Ectodermal cell (in vitro differentiated cells): ENCODE measurements around the gene IFITM2.

Experiments used
- H3K27ac ChIP-seq: 2 replicates; pipeline ENCODE4 v1.7.0; 2013; ENCODE audit warnings: mild to moderate bottlenecking, low read depth, low read length; ENCODE audit not compliant: insufficient read depth, poor library complexity, severe bottlenecking
- H3K27me3 ChIP-seq: 2 replicates; pipeline ENCODE4 v1.7.0; 2013; ENCODE audit warnings: mild to moderate bottlenecking, low read length; ENCODE audit not compliant: insufficient read depth, control insufficient read depth, poor library complexity, severe bottlenecking
- H3K36me3 ChIP-seq: one replicate; pipeline ENCODE4 v1.7.0; 2013; ENCODE audit warnings: low read length; ENCODE audit not compliant: control insufficient read depth, insufficient read depth
- H3K4me1 ChIP-seq: one replicate; pipeline ENCODE4 v1.7.0; 2013; ENCODE audit warnings: low read length; ENCODE audit not compliant: control insufficient read depth, insufficient read depth
- H3K4me3 ChIP-seq: 2 replicates; pipeline ENCODE4 v1.7.0; 2013; ENCODE audit warnings: low read depth, low read length, control low read depth; ENCODE audit not compliant: insufficient read depth
- H3K9me3 ChIP-seq: 2 replicates; pipeline ENCODE4 v1.7.0; 2013; ENCODE audit warnings: mild to moderate bottlenecking, low read length, moderate library complexity; ENCODE audit not compliant: control insufficient read depth
- WGBS, 2 experiments: methylation state at CpG; one replicate each; pipeline ENCODE4 v1.1.7; 2013; ENCODE audit warnings: missing lambda C conversion rate in 2 of 2; 5-methylcytosine and 5-hydroxymethylcytosine counted together

The IFITM2 gene

DNA sequence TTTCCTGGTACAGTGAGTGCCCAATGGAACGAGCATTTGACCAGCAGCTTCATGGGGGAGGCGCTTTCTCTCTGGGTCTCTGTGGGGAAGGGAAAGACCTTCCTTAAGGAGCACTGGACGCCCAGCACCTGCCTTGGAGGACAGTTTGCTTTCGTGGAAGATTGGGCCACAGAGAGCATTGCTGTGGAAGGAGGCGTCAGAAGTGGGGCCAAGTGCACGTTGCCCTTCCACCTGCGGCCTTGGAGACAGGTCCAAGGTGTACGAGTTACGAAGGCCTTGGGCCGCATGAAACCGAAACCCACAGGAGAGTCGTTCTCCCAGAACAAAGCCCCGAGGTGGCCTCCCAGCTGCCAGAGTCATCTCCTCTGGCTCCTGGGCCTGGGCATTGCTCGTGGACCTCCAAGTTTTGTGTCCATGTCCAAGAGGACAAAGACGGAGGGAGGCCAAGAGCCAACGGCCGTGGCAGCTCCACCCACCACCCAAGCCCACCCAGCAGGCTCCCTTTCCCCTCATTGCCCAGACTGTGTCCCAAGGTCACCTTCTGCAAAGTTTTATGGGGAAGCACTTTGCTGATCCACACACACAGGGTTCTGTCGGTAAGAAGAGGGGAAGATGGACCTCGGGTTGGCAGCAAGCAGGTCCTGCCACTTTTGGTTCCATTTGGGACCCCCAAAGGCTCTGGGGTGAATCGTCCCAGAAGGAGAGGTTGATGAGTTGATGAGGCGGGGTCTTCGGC lies 35.3 kb upstream of the IFITM2 start:
- 92 to 93% methylated on average over 22 of the region's 22 CpGs for WGBS, 2 experiments

DNA sequence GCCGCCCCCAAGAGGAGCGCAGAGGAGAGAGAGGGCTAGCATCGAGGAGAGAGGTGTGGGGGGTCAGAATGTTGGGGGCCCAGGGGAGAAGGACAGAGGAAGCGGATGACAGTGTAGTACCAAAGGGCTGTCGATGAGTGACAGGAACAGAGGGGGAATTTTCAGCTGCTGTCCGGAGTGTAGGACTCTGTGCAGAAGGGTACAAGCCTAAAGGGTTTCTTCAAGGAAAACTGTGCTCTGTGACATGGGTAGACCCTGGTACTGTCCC lies 34.8 kb upstream of the IFITM2 start:
- Histone ChIP-seq H3K9me3 (no peaks in the 10 kb centered on the region), H3K27me3 (peaks cover under 1% of the 10 kb centered on the region), H3K36me3 (no peaks in the 10 kb centered on the region), H3K4me3 (no peak overlapping the region), H3K4me1 (no peaks in the 10 kb centered on the region), H3K27ac (no peak overlapping the region)
- 94 to 95% methylated on average over 6 of the region's 6 CpGs for WGBS, 2 experiments

More for the DNA sequence above, 35.3 kb upstream of the IFITM2 start:
- no peak overlapping the region for H3K27ac ChIP-seq
- H3K9me3 ChIP-seq, result no peaks in the 10 kb centered on the region
- H3K36me3 ChIP-seq, result no peaks in the 10 kb centered on the region
- H3K4me1 ChIP-seq, result no peaks in the 10 kb centered on the region
- no peaks in the 10 kb centered on the region for H3K27me3 ChIP-seq
- no peak overlapping the region for H3K4me3 ChIP-seq

- Histone ChIP-seq H3K4me1 (no peaks in the 10 kb centered on the region), H3K9me3 (no peaks in the 10 kb centered on the region), H3K36me3 (no peaks in the 10 kb centered on the region), H3K27me3 (peaks cover 34% of the 10 kb centered on the region), H3K4me3 (no peak overlapping the region), H3K27ac (no peak overlapping the region)
Measured at GRCh38 chr11:276219-276618, 31.4 kb upstream of the IFITM2 start.

GRCh38 chr11:278001-278951 lies 29.3 kb upstream of the IFITM2 start, which contains the start of gene NLRP6:
Gene NLRP6 (plus strand): TSS chr11:278407. CDS start chr11:278570, 163 bp downstream.
- Histone ChIP-seq H3K27ac (no peak within 1 kb of the TSS), H3K27me3 (peaks cover 53% of the 10 kb centered on the region), H3K4me1 (no peaks in the 10 kb centered on the region), H3K9me3 (no peaks in the 10 kb centered on the region), H3K36me3 (no peaks in the 10 kb centered on the region), H3K4me3 (no peak within 1 kb of the TSS)
- 92 to 93% methylated on average over 21 of the region's 21 CpGs for WGBS, 2 experiments

DNA sequence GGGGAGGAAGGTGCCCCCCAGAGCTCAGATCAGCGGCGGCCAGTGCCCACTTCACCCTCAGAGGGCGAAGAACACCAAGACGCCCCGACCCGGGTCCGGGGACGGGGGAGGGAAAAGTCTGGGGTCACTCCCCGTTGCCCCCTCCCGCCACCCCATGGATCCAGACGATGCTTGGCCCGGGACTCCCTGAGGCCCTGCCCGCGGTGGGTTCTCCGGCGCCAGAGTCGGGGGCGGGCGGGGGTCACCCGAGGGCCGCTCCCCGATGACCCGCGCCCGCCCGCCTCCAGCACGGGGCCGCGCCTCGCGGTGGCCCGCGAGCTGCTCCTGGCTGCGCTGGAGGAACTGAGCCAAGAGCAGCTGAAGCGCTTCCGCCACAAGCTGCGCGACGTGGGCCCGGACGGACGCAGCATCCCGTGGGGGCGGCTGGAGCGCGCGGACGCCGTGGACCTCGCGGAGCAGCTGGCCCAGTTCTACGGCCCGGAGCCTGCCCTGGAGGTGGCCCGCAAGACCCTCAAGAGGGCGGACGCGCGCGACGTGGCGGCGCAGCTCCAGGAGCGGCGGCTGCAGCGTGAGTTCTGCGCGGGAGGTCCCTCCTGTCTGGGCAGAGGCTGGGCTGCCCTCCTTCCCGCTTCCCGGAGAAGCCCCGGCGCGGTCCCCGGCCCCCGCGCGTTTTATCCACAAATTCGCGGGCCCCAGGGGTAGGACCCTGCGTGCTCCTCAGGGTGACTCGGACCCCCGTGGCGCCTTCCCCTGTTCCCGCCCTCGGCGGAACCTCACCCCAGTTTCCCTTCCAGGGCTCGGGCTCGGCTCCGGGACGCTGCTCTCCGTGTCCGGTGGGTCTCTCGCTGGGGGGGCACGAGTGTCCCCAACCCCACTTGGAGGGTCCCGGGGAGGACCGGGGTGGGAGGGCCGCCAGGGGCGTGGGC lies 28.3 kb upstream of the IFITM2 start:
- Histone ChIP-seq H3K36me3 (no peaks in the 10 kb centered on the region), H3K27ac (no peak overlapping the region), H3K4me3 (no peak overlapping the region), H3K27me3 (peaks cover 57% of the 10 kb centered on the region), H3K4me1 (no peaks in the 10 kb centered on the region), H3K9me3 (no peaks in the 10 kb centered on the region)
- 74 to 76% methylated on average over 97 of the region's 97 CpGs for WGBS, 2 experiments

GRCh38 chr11:279966-280705 lies 27.5 kb upstream of the IFITM2 start:
- 20 to 22% methylated on average over 85 of the region's 85 CpGs for WGBS, 2 experiments
- peaks cover 57% of the 10 kb centered on the region for H3K27me3 ChIP-seq

DNA sequence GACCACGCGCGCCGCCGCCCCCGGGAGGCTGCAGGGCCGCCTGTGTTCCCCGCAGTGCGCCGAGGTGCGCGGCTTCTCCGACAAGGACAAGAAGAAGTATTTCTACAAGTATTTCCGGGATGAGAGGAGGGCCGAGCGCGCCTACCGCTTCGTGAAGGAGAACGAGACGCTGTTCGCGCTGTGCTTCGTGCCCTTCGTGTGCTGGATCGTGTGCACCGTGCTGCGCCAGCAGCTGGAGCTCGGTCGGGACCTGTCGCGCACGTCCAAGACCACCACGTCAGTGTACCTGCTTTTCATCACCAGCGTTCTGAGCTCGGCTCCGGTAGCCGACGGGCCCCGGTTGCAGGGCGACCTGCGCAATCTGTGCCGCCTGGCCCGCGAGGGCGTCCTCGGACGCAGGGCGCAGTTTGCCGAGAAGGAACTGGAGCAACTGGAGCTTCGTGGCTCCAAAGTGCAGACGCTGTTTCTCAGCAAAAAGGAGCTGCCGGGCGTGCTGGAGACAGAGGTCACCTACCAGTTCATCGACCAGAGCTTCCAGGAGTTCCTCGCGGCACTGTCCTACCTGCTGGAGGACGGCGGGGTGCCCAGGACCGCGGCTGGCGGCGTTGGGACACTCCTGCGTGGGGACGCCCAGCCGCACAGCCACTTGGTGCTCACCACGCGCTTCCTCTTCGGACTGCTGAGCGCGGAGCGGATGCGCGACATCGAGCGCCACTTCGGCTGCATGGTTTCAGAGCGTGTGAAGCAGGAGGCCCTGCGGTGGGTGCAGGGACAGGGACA lies 26.7 kb upstream of the IFITM2 start:
- Histone ChIP-seq H3K4me1 (no peaks in the 10 kb centered on the region), H3K27ac (no peak overlapping the region), H3K4me3 (no peak overlapping the region), H3K36me3 (no peaks in the 10 kb centered on the region), H3K9me3 (no peaks in the 10 kb centered on the region), H3K27me3 (peaks cover 57% of the 10 kb centered on the region)
- 74 to 77% methylated on average over 79 of the region's 79 CpGs for WGBS, 2 experiments

More at GRCh38 chr11:279966-280705, 27.5 kb upstream of the IFITM2 start:
- Histone ChIP-seq H3K4me3 (no peak overlapping the region), H3K9me3 (no peaks in the 10 kb centered on the region), H3K36me3 (no peaks in the 10 kb centered on the region), H3K27ac (no peak overlapping the region), H3K4me1 (no peaks in the 10 kb centered on the region)

DNA sequence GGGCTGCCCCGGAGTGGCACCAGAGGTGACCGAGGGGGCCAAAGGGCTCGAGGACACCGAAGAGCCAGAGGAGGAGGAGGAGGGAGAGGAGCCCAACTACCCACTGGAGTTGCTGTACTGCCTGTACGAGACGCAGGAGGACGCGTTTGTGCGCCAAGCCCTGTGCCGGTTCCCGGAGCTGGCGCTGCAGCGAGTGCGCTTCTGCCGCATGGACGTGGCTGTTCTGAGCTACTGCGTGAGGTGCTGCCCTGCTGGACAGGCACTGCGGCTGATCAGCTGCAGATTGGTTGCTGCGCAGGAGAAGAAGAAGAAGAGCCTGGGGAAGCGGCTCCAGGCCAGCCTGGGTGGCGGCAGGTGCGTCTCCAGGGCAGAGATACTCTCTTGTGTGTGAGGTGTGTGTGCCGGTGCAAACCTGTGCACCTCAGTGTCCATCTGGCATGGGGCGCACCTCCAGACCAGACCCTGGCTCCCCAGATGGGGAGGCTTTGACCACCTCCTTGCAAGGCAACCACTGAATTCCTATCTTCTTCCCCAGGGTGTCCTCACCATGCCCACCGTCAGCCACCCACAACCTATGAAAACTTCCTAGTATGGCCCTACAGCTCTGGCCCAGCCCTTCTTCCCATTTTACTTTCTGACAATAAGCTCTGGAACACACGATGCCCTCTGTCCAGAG lies 26.0 kb upstream of the IFITM2 start:
- H3K4me1 ChIP-seq, result no peaks in the 10 kb centered on the region
- no peaks in the 10 kb centered on the region for H3K36me3 ChIP-seq
- WGBS, 2 experiments, result 92% methylated on average over 26 of the region's 26 CpGs
- peaks cover 58% of the 10 kb centered on the region for H3K27me3 ChIP-seq
- H3K4me3 ChIP-seq, result no peak overlapping the region
- H3K9me3 ChIP-seq, result no peaks in the 10 kb centered on the region
- no peak overlapping the region for H3K27ac ChIP-seq
